NCI-H69 (cell line): ENCODE data around the gene FLRT2.

ENCODE experiments used
- DNase-seq: peaks from one replicate; lab custom pipeline; 2025; lab: John Stamatoyannopoulos, UW

The FLRT2 gene

GRCh38 chr14:85564841-85565527, 35.0 kb downstream of the FLRT2 start:
- no peak for DNase-seq

GRCh38 chr14:85565862-85566296, 35.9 kb downstream of the FLRT2 start:
- DNase-seq, result peak; percentile 28

- no peak for DNase-seq
These were observed 36.7 kb downstream of the FLRT2 start for GRCh38 chr14:85566603-85567002.

GRCh38 chr14:85572011-85572410, 42.1 kb downstream of the FLRT2 start:
- DNase-seq, result no peak

GRCh38 chr14:85572845-85573244, 42.9 kb downstream of the FLRT2 start:
- no peak for DNase-seq

DNA sequence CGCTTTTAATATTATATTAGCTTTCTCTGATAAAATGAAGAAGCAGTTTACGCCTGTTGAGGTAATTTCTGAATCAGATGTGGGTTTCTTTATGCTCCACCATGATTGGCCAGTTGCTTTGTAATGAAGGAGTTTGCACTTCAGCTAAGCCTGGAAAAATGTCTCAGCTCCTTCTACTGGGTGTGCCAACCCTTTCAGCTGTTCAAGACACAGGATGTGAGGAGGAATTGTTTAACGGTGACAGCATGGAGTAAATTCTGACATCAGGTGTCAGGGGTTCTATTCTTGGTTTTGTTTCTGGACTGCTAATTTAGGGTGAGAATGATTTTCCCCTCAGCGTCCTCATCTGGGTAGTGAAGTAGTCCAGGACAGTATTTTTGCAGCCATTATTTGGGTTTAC, 43.5 kb downstream of the FLRT2 start:
- DNase-seq, result no peak

- no peak for DNase-seq
These were observed 45.1 kb downstream of the FLRT2 start for GRCh38 chr14:85574853-85575616.

- DNase-seq, result no peak
These were observed 45.6 kb downstream of the FLRT2 start for GRCh38 chr14:85575617-85575898.

DNA sequence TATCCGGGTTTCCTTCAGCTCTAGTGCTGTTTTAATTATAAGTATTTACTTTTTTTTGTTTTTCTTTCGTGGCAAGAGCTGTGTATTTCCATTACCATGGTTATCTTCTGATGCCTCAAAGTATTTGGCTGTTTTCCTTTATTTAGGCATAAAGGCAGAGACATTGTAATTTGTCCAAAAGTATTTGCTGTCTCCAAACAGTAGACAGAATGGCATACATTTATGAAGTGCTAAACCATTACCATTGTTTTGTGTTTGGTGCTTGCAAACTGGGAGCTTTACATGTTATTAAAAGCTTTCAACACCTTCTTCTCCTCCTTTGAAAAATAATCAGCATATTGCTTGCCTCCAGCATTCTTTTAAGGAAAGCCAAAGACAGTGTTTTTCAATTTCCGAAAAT, 46.3 kb downstream of the FLRT2 start:
- no peak for DNase-seq

GRCh38 chr14:85576848-85577542, 47.1 kb downstream of the FLRT2 start:
- no peak for DNase-seq

DNA sequence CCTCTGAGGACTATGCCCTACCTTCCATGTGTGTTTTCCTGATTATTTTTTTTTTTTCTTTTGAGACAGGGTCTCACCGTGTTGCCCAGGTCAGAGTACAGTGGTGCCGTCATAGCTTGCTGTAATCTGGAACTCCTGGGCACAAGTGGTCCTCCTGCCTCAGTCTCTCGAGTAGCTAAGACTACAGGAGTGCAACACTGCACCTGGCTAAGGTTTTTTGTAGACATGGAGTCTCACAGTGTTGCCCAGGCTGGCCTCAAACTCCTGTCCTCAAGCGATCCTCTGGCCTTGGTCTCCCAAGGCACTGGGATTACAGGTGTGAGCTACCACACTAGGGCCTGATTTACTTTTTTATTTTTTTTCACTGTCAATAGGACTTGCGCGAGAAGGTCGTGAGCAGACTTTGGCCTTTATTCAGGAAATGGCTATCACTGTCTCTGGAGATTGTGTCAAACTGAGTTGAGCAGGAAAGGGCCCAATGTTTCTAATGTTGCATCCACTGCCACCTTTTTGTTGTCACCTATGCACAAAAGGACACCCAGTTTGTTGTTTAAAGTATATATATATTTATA, 47.7 kb downstream of the FLRT2 start:
- DNase-seq, result no peak

DNA sequence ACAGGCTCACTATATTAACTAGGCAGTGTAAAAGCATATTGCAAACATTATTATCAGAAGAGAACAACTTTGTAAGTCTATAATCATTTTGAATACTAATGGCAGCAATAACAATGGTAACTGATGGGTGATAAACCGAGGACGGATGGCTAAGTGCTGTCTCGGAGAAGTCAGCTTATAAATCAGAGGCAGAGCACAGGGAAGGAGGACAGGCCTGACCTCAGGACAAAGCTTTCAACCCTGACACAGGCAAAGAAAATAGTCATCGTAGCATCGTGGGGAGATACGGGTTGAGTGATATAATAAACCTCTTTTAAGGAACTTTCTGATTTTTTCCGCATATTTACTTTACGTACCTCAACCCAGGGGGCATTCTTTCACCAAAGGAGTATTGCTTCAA, 48.4 kb downstream of the FLRT2 start:
- DNase-seq, result no peak

DNA sequence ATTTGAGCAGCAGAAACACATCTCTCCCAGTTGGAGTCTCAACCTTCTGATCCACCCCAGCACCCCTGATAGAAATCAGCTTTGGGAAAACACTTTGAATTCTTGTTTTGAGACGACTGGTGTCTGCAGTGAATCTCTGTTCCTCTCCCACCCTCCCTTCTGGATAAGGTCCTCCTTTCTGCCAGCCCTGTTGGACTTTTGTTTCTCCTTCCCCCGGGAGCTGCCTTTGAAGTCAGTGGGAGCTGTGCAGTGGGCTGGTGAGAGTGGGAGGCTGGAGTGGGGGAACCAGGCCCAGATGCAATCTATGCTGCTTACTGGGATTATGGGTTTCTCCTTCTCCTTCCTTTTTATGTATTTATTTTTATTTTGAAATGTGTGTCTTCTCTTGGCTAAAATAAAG, 49.0 kb downstream of the FLRT2 start:
- DNase-seq, result no peak

- DNase-seq, result no peak
These were observed 50.0 kb downstream of the FLRT2 start for GRCh38 chr14:85579942-85580341.

- DNase-seq, result no peak
These were observed 50.7 kb downstream of the FLRT2 start for GRCh38 chr14:85580536-85581140.

- no peak for DNase-seq
These were observed 51.7 kb downstream of the FLRT2 start for GRCh38 chr14:85581691-85582090.

DNA sequence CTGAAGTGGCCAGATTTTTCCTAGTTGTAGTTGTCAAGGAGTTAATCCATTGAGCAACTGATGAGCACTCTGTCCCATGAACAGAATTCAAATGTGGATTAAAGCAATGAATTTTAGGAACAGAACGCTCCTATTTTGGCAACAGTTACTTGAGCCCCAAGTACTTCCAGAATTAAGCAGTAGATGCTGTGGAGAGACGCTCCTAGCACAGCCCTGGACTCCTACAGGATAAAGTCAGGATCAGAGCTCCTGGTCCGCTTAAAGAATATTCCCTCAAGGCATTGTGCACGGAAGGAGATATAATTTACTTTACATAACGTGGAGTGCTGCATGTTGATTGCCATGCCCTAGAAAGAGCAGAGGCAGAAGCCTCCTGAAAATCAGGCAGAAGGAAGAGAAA, 53.4 kb downstream of the FLRT2 start:
- DNase-seq, result no peak

GRCh38 chr14:85584481-85584880, 54.5 kb downstream of the FLRT2 start:
- DNase-seq, result no peak

DNA sequence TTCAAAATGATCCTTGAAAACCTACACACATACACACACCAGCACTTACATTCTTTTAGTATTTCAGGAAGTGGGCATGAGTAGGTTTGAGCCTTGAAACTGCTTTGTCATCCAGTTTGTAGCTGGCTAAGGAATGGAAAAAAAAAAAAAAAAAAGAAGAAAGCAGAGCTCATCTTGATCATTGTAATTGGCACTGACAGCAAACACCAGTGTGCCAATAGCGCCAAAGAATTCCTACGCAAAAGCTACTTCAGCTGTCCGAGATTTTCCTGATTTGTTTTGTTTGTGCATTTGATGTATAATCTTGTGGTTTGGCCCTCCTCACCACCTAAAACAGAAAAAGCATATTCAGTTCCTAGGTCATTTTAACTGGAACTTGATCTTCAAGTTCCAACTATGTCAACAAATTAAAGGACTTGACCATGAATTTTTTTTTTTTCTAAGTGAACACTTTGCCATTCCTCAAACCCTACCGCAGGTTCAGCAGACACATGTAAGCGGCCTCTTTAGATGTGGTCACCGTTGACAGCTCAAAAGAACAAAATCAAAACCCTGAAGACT, 57.3 kb downstream of the FLRT2 start:
- DNase-seq, result no peak

GRCh38 chr14:85590784-85591183, 60.8 kb downstream of the FLRT2 start:
- DNase-seq, result no peak

DNA sequence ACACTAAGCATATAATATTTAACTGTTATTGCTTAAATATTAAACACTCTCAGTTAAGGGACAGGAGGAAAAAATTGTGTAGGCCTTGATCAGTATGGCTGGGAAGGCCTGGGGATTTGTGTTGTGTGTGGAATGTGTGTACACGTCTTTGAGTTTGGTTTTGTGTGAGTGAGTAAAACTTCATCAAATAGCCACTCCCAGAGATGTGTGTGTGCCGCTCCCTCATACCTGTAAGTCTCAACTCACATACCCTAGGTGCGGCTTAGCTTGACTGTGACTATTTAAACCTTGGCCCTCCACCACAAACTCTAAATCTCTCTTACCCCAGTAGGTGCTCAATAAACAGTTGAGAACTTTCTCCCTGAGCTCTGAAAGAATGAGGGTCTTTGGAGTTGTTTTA, 64.3 kb downstream of the FLRT2 start:
- DNase-seq, result no peak

- DNase-seq, result peak; percentile 52
These were observed 66.0 kb downstream of the FLRT2 start for GRCh38 chr14:85595981-85596380.
